Upper lobe of left lung (tissue), 4 donors: ENCODE measurements around the gene SYCE3.

Source experiments
- POLR2A ChIP-seq, 4 donors: fragments of 450-650 bp; IDR thresholded peaks; one replicate each; pipeline ENCODE4 v1.5.1; 2016 to 2017; ENCODE audit warnings: antibody characterized with exemption in 4 of 4, mild to moderate bottlenecking in 2 of 4
- TF ChIP-seq, protein P1 (sequence below), 6 experiments: fragments of 450-650 bp in 4 of 6; fragments of 200-600 bp in 2 of 6; sonication (generic) in 2 of 6; IDR thresholded peaks; one replicate each; pipeline ENCODE4 v1.5.1; 2016 to 2019; ENCODE audit warnings: antibody characterized with exemption in 6 of 6

DNA sequence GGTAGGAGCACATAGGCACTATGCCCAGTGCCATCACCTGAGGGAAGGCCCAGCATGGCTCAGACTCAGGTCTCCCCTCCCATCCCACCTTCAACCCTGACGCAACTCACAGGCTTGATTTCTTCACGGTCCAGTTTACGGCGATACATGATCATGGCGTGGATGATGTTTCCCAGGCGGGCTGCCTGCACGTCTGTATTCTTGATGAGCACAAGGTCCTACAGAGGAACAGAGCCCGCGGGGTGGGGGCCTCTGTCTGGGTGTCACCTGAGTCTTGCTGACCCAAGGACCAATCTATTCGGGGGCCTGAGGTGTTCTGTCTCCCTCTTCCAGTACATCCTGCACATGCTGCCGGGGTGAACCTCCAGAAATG is 11.7 kb upstream of the SYCE3 start:
- TF ChIP-seq, protein P1, sequence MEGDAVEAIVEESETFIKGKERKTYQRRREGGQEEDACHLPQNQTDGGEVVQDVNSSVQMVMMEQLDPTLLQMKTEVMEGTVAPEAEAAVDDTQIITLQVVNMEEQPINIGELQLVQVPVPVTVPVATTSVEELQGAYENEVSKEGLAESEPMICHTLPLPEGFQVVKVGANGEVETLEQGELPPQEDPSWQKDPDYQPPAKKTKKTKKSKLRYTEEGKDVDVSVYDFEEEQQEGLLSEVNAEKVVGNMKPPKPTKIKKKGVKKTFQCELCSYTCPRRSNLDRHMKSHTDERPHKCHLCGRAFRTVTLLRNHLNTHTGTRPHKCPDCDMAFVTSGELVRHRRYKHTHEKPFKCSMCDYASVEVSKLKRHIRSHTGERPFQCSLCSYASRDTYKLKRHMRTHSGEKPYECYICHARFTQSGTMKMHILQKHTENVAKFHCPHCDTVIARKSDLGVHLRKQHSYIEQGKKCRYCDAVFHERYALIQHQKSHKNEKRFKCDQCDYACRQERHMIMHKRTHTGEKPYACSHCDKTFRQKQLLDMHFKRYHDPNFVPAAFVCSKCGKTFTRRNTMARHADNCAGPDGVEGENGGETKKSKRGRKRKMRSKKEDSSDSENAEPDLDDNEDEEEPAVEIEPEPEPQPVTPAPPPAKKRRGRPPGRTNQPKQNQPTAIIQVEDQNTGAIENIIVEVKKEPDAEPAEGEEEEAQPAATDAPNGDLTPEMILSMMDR (IDR thresholded peaks at IDR 0.05), result no peak
- no peak for TF ChIP-seq POLR2A (IDR thresholded peaks at IDR 0.05)
